Stimulated activated CD8-positive, alpha-beta memory T cell treated with anti-CD3 and anti-CD28 coated beads, Interleukin-2, amount 100 ng/mL, for 1 hour (primary cell): ENCODE measurements around the gene PTGES3L.

Source experiments
- DNase-seq, 2 donors: peaks; one replicate each; pipeline ENCODE4 v3.0.0-alpha.2; 2020; ENCODE audit warnings: low read depth in 2 of 2

PTGES3L gene

GRCh38 chr17:42979511-42980273, at the start of gene PTGES3L:
PTGES3L (minus strand) TSS chr17:42980080; CDS start chr17:42980053, 27 bp downstream.
- DNase-seq: no peak

GRCh38 chr17:43028221-43028861, 48.5 kb upstream of the PTGES3L start:
- no peak for DNase-seq

GRCh38 chr17:43027091-43028032, 47.5 kb upstream of the PTGES3L start:
- no peak for DNase-seq

- DNase-seq: no peak
Observed at GRCh38 chr17:43026595-43026994, 46.7 kb upstream of the PTGES3L start.

GRCh38 chr17:43025766-43026537, 46.1 kb upstream of the PTGES3L start:
- no peak for DNase-seq

GRCh38 chr17:43025290-43025657, 45.4 kb upstream of the PTGES3L start:
- no peak for DNase-seq

GRCh38 chr17:43024407-43025289, 44.8 kb upstream of the PTGES3L start, which contains the start of gene RND2:
RND2 (plus strand) TSS chr17:43025231; CDS start chr17:43025348, 117 bp downstream.
- peak; percentile 54 to 64 for DNase-seq

GRCh38 chr17:43021741-43022512, 42.0 kb upstream of the PTGES3L start, which contains the start of gene VAT1:
VAT1 (minus strand) TSS chr17:43022385; CDS start chr17:43022322, 63 bp downstream.
- DNase-seq: peak; percentile 34 to 39

- peak in 1 of 2 donors; percentile 30 for DNase-seq
Observed at GRCh38 chr17:43020789-43021740, 41.2 kb upstream of the PTGES3L start.

GRCh38 chr17:43020030-43020621, 40.2 kb upstream of the PTGES3L start:
- no peak for DNase-seq

GRCh38 chr17:43019418-43019817, 39.5 kb upstream of the PTGES3L start:
- no peak for DNase-seq

- DNase-seq: no peak
Observed at GRCh38 chr17:43018932-43019331, 39.1 kb upstream of the PTGES3L start.

- DNase-seq: no peak
Observed at GRCh38 chr17:43018008-43018853, 38.4 kb upstream of the PTGES3L start.

- DNase-seq: no peak
Observed at GRCh38 chr17:43016216-43016615, 36.3 kb upstream of the PTGES3L start.

- no peak for DNase-seq
Observed at GRCh38 chr17:43015579-43015978, 35.7 kb upstream of the PTGES3L start.

- no peak for DNase-seq
Observed at GRCh38 chr17:43014649-43015542, 35.0 kb upstream of the PTGES3L start.
